Upper lobe of left lung (tissue), 4 donors: ENCODE measurements around the gene AGAP3.
A peak's percentile ranks its signal among the peaks of the same experiment; 100 is the strongest.

Experiments
- CTCF ChIP-seq, 6 experiments: fragments of 450-650 bp in 4 of 6; fragments of 200-600 bp in 2 of 6; sonication (generic) in 2 of 6; IDR thresholded peaks; one replicate each; pipeline ENCODE4 v1.5.1; 2016 to 2019; ENCODE audit warnings: antibody characterized with exemption in 6 of 6
- POLR2A ChIP-seq, 4 donors: fragments of 450-650 bp; IDR thresholded peaks; one replicate each; pipeline ENCODE4 v1.5.1; 2016 to 2017; ENCODE audit warnings: antibody characterized with exemption in 4 of 4, mild to moderate bottlenecking in 2 of 4

GRCh38 chr7:151167197-151167961 lies 81.1 kb downstream of the AGAP3 start, which contains the start of gene GBX1:
- TF ChIP-seq CTCF (IDR thresholded peaks at IDR 0.05) (peak in 2 of 6 experiments; percentile 53 to 55), POLR2A (IDR thresholded peaks at IDR 0.05) (no peak)
